Peyer's patch (tissue), 4 donors: ENCODE measurements around the gene MAPK1.

Source experiments
- POLR2A ChIP-seq, 2 donors: fragments of 450-650 bp; IDR thresholded peaks; one replicate each; pipeline ENCODE4 v1.5.1; 2017; ENCODE audit warnings: antibody characterized with exemption in 2 of 2, mild to moderate bottlenecking in 2 of 2, moderate library complexity in 2 of 2
- TF ChIP-seq, protein P1 (sequence below), 6 experiments: fragments of 450-650 bp in 4 of 6; fragments of 200-600 bp in 2 of 6; sonication (generic) in 1 of 6; IDR thresholded peaks; one replicate each; pipeline ENCODE4 v1.5.1; 2017 to 2019; ENCODE audit warnings: antibody characterized with exemption in 6 of 6, mild to moderate bottlenecking in 3 of 6, moderate library complexity in 1 of 6

DNA sequence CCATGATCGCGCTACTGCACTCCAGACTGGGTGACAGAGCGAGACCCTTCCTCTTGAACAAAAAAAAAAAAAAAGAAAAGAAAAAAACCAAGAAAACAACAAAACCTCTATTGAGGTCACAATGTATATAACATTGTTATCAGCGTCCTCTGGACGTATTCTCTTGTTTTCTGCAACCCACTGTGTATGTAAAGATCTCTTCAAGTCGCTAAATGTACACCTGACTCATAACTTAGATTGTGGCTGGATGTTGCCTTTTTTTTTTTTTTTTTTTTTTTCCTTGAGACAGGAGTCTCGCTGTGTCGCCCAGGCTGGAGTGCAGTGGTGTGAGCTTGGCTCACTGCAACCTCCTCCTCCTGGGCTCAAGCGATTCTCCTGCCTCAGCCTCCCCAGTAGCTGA lies 130.5 kb downstream of the MAPK1 start:
- TF ChIP-seq, protein P1, sequence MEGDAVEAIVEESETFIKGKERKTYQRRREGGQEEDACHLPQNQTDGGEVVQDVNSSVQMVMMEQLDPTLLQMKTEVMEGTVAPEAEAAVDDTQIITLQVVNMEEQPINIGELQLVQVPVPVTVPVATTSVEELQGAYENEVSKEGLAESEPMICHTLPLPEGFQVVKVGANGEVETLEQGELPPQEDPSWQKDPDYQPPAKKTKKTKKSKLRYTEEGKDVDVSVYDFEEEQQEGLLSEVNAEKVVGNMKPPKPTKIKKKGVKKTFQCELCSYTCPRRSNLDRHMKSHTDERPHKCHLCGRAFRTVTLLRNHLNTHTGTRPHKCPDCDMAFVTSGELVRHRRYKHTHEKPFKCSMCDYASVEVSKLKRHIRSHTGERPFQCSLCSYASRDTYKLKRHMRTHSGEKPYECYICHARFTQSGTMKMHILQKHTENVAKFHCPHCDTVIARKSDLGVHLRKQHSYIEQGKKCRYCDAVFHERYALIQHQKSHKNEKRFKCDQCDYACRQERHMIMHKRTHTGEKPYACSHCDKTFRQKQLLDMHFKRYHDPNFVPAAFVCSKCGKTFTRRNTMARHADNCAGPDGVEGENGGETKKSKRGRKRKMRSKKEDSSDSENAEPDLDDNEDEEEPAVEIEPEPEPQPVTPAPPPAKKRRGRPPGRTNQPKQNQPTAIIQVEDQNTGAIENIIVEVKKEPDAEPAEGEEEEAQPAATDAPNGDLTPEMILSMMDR (IDR thresholded peaks at IDR 0.05), result no peak
- TF ChIP-seq POLR2A (IDR thresholded peaks at IDR 0.05), result no peak
